ENCODE data around the gene CLCF1. TPM values are rescaled to one million over a fixed set of nuclear protein-coding genes. Genes with fewer than 3 reads are reported as not detected.

CLCF1 gene
- total RNA-seq, 4 donors from 2014 or later = 6.1 to 21.7 (median 9.4) TPM

GRCh38 chr11:67387069-67387468 is 13.7 kb upstream of the CLCF1 start:
- TF ChIP-seq POLR2A (IDR thresholded peaks at IDR 0.05) = no peak
- TF ChIP-seq, protein P1, sequence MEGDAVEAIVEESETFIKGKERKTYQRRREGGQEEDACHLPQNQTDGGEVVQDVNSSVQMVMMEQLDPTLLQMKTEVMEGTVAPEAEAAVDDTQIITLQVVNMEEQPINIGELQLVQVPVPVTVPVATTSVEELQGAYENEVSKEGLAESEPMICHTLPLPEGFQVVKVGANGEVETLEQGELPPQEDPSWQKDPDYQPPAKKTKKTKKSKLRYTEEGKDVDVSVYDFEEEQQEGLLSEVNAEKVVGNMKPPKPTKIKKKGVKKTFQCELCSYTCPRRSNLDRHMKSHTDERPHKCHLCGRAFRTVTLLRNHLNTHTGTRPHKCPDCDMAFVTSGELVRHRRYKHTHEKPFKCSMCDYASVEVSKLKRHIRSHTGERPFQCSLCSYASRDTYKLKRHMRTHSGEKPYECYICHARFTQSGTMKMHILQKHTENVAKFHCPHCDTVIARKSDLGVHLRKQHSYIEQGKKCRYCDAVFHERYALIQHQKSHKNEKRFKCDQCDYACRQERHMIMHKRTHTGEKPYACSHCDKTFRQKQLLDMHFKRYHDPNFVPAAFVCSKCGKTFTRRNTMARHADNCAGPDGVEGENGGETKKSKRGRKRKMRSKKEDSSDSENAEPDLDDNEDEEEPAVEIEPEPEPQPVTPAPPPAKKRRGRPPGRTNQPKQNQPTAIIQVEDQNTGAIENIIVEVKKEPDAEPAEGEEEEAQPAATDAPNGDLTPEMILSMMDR (IDR thresholded peaks at IDR 0.05) = no peak
- TF ChIP-seq EP300 (IDR thresholded peaks at IDR 0.05) = no peak
- TF ChIP-seq POLR2AphosphoS5 (IDR thresholded peaks at IDR 0.05) = no peak
- Histone ChIP-seq H3K4me1 (peaks cover 0 to 40% (median 4%) of the 10 kb centered on the region in 3 donors), H3K4me3 (no peak overlapping the region), H3K27me3 (no peaks in the 10 kb centered on the region), H3K9me3 (no peaks in the 10 kb centered on the region), H3K27ac (no peak overlapping the region), H3K36me3 (no peaks in the 10 kb centered on the region)
- ATAC-seq = no peak
- 26 to 60% methylated on average over 2 to 7 of the region's 9 CpGs for WGBS, 2 donors (ENCODE audit: low coverage in 1 of 2)

- ATAC-seq = no peak
- Histone ChIP-seq H3K4me3 (no peak overlapping the region), H3K36me3 (no peaks in the 10 kb centered on the region), H3K9me3 (no peaks in the 10 kb centered on the region), H3K4me1 (peaks cover 0 to 23% (median 0%) of the 10 kb centered on the region in 3 donors), H3K27me3 (no peaks in the 10 kb centered on the region), H3K27ac (no peak overlapping the region)
- WGBS, 2 donors (ENCODE audit: low coverage in 1 of 2) = 40% methylated on average over 3 of the region's 3 CpGs; no CpG with 5 or more reads in 1 of the 2 donors
- TF ChIP-seq EP300 (IDR thresholded peaks at IDR 0.05) (no peak), POLR2A (IDR thresholded peaks at IDR 0.05) (no peak), POLR2AphosphoS5 (IDR thresholded peaks at IDR 0.05) (no peak)
- TF ChIP-seq, protein P1 (IDR thresholded peaks at IDR 0.05) = no peak
Observed at GRCh38 chr11:67384851-67385366, 11.5 kb upstream of the CLCF1 start.

DNA sequence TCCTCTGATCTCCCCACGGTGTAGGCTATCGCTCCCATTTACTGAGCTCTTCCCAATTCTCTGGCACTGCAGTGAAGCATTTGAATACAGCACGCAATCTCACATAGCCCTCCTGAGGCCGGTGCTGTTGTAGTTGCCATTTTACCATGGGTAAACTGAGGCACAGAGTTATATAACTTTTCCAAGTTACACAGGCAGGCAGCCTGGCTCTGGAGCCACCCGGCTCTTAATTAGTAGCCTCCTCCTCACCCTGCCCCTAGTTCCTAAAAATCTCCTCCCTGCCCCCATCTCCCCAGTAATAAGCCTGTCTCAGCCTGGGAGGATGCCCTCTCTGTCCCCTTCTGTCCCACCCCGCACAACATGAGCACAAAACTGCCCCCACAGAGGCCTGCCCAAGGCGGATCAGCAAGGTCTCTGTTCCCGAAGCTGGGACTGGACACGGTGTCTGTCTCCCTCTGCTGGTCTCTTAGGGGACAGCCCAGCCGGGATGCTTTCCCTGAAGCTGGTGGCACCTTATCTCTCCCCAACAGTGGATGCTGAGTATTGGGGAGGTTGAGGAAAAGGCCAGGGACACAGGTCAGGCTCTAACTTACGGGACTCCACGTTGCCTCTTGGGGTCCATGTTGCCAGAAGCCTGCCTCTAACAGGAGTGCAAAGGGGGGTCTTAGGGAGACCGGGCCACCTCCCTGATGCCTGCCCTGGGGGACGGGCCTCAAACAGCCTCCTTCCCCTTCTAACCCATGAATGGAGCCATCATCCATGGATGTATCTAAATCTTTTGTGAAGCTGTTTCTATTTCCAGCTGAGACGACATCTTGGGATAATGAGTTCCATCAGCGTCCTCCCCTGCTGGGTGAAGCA is 9.1 kb upstream of the CLCF1 start:
- Histone ChIP-seq H3K4me3 (no peak overlapping the region), H3K36me3 (no peaks in the 10 kb centered on the region), H3K27me3 (no peaks in the 10 kb centered on the region), H3K27ac (no peak overlapping the region), H3K9me3 (no peaks in the 10 kb centered on the region), H3K4me1 (peaks cover 0 to 24% (median 0%) of the 10 kb centered on the region in 3 donors)
- TF ChIP-seq POLR2A (IDR thresholded peaks at IDR 0.05) (no peak), EP300 (IDR thresholded peaks at IDR 0.05) (no peak)
- TF ChIP-seq, protein P1 (IDR thresholded peaks at IDR 0.05) = peak in 3 of 4 experiments; percentile 97 to 100 (median 98)
- 65 to 90% methylated on average over 2 to 8 of the region's 16 CpGs for WGBS, 2 donors (ENCODE audit: low coverage in 1 of 2)
- ATAC-seq = peak; percentile 82

- WGBS, 2 donors (ENCODE audit: low coverage in 1 of 2) = 66 to 73% methylated on average over 5 to 11 of the region's 13 CpGs
- Histone ChIP-seq H3K27me3 (no peaks in the 10 kb centered on the region), H3K36me3 (no peaks in the 10 kb centered on the region), H3K27ac (peak overlapping the region in 1 of 4 donors; percentile 17), H3K4me1 (peaks cover 0 to 24% (median 0%) of the 10 kb centered on the region in 3 donors), H3K4me3 (no peak overlapping the region), H3K9me3 (no peaks in the 10 kb centered on the region)
- TF ChIP-seq, protein P1 (IDR thresholded peaks at IDR 0.05) = no peak
- TF ChIP-seq POLR2AphosphoS5 (IDR thresholded peaks at IDR 0.05) = no peak
- TF ChIP-seq POLR2A (IDR thresholded peaks at IDR 0.05) = no peak
- TF ChIP-seq EP300 (IDR thresholded peaks at IDR 0.05) = no peak
- no peak for ATAC-seq
Observed at GRCh38 chr11:67381244-67381972, 8.0 kb upstream of the CLCF1 start.
